Neural cell (in vitro differentiated cells): ENCODE data around the gene PLA2G10. TPM values are rescaled to one million over a fixed set of nuclear protein-coding genes. Genes with fewer than 3 reads are reported as not detected.

Experiments
- H2AFZ ChIP-seq: fragments of 200-600, 300-800 bp; sonication (generic), shearing (Covaris generic); 2 replicates; pipeline ENCODE4 v1.6.0; 2014; ENCODE audit warnings: low read depth, mild to moderate bottlenecking, antibody characterized with exemption, low read length, moderate library complexity
- H3F3A ChIP-seq: fragments of 200-600 bp; shearing (Covaris generic); 2 replicates; pipeline ENCODE4 v1.6.1; 2016; ENCODE audit warnings: mild to moderate bottlenecking, moderate library complexity, mixed read lengths, antibody characterized with exemption, low read length; ENCODE audit not compliant: insufficient read depth, poor library complexity, severe bottlenecking
- H3K27ac ChIP-seq: fragments of 200-600, 300-800 bp; sonication (generic), shearing (Covaris generic); 2 replicates; pipeline ENCODE4 v1.5.1; 2014; ENCODE audit warnings: mild to moderate bottlenecking, low read length, moderate library complexity
- H3K27me3 ChIP-seq: fragments of 300-800, 200-600 bp; sonication (generic), shearing (Covaris generic); 2 replicates; pipeline ENCODE4 v1.6.0; 2014; ENCODE audit warnings: mild to moderate bottlenecking, low read depth, low read length, moderate library complexity; ENCODE audit not compliant: insufficient read depth
- H3K36me3 ChIP-seq: fragments of 300-800, 200-600 bp; sonication (generic), shearing (Covaris generic); 2 replicates; pipeline ENCODE4 v1.5.1; 2014; ENCODE audit warnings: mild to moderate bottlenecking, antibody characterized with exemption, low read length, moderate library complexity; ENCODE audit not compliant: insufficient read depth
- H3K4me2 ChIP-seq: fragments of 300-800, 200-600 bp; sonication (generic), shearing (Covaris generic); 2 replicates; pipeline ENCODE4 v1.6.0; 2014; ENCODE audit warnings: mild to moderate bottlenecking, low read length
- H3K4me3 ChIP-seq: fragments of 300-800, 200-600 bp; sonication (generic), shearing (Covaris generic); 2 replicates; pipeline ENCODE4 v1.5.1; 2014; ENCODE audit warnings: mild to moderate bottlenecking, low read length, moderate library complexity
- H3K79me2 ChIP-seq: fragments of 200-600 bp; shearing (Covaris generic); replicated peaks from 2 replicates; pipeline ENCODE4 v1.6.0; 2014; ENCODE audit warnings: mild to moderate bottlenecking, low read length, moderate library complexity; ENCODE audit not compliant: insufficient read depth
- H3K9ac ChIP-seq: fragments of 300-800, 200-600 bp; sonication (generic), shearing (Covaris generic); 2 replicates; pipeline ENCODE4 v1.6.1; 2016; ENCODE audit warnings: mild to moderate bottlenecking, low read length, mixed read lengths
- H3K9me2 ChIP-seq: fragments of 200-600 bp; shearing (Covaris generic); 2 replicates; pipeline ENCODE4 v1.6.1; 2016; ENCODE audit warnings: mild to moderate bottlenecking, low read length, mixed read lengths; ENCODE audit not compliant: insufficient read depth
- H3K9me3 ChIP-seq: fragments of 200-600, 300-800 bp; sonication (generic), shearing (Covaris generic); 2 replicates; pipeline ENCODE4 v1.6.1; 2016; ENCODE audit warnings: mild to moderate bottlenecking, mixed run types, low read length, moderate library complexity, mixed read lengths
- H4K20me1 ChIP-seq: fragments of 200-600 bp; shearing (Covaris generic); 2 replicates; pipeline ENCODE4 v1.6.1; 2016; ENCODE audit warnings: mild to moderate bottlenecking, mixed run types; ENCODE audit not compliant: insufficient read depth
- CTCF ChIP-seq: fragments of 450-650 bp; IDR thresholded peaks from 2 replicates; pipeline ENCODE4 v1.5.1; 2014; ENCODE audit warnings: antibody characterized with exemption, mild to moderate bottlenecking, moderate library complexity; ENCODE audit not compliant: poor library complexity, severe bottlenecking
- EP300 ChIP-seq: fragments of 450-650 bp; conservative IDR thresholded peaks from 2 replicates; pipeline ENCODE4 v1.6.1; 2014; ENCODE audit warnings: antibody characterized with exemption, mild to moderate bottlenecking, moderate library complexity; ENCODE audit not compliant: poor library complexity, severe bottlenecking
- EZH2 ChIP-seq: fragments of 200-600, 300-800 bp; shearing (Covaris generic), sonication (generic); IDR thresholded peaks from 2 replicates; pipeline ENCODE4 v1.6.1; 2014; ENCODE audit warnings: antibody characterized with exemption, low read length, borderline replicate concordance, mild to moderate bottlenecking; ENCODE audit not compliant: insufficient read depth, poor library complexity, severe bottlenecking
- MXI1 ChIP-seq: fragments of 450-650 bp; conservative IDR thresholded peaks from 2 replicates; pipeline ENCODE4 v1.6.1; 2014; ENCODE audit warnings: antibody characterized with exemption, mild to moderate bottlenecking; ENCODE audit not compliant: poor library complexity, severe bottlenecking
- POLR2AphosphoS5 ChIP-seq: IDR thresholded peaks from 2 replicates; pipeline ENCODE4 v1.6.1; 2012
- RAD21 ChIP-seq: fragments of 450-650 bp; conservative IDR thresholded peaks from 2 replicates; pipeline ENCODE4 v1.6.1; 2014; ENCODE audit warnings: antibody characterized with exemption, mild to moderate bottlenecking, moderate library complexity
- REST ChIP-seq: IDR thresholded peaks from 2 replicates; pipeline ENCODE4 v1.6.1; 2012; ENCODE audit warnings: borderline replicate concordance
- SMC3 ChIP-seq: fragments of 450-650 bp; conservative IDR thresholded peaks from 2 replicates; pipeline ENCODE4 v1.6.1; 2014; ENCODE audit warnings: antibody characterized with exemption, mild to moderate bottlenecking, moderate library complexity; ENCODE audit not compliant: poor library complexity
- TAF1 ChIP-seq: IDR thresholded peaks from 2 replicates; pipeline ENCODE4 v1.6.1; 2012; ENCODE audit warnings: low read depth
- polyA plus RNA-seq: library from polyadenylated mRNA; depleted of rRNA; stranded (reverse); fragments of >200 nt; gene quantifications from 2 replicates; pipeline ENCODE4 v1.2.3, GENCODE V29; 2014

PLA2G10 gene
- polyA plus RNA-seq, 1 donor from 2014 or later, result not detected

GRCh38 chr16:14635395-14636165 is 58.5 kb downstream of the PLA2G10 start:
- no peak overlapping the region for H3K27ac ChIP-seq
- no peaks in the 10 kb centered on the region for H3K27me3 ChIP-seq
- H4K20me1 ChIP-seq, result no peaks in the 10 kb centered on the region
- peaks cover 4% of the 10 kb centered on the region for H3F3A ChIP-seq
- H3K4me3 ChIP-seq, result no peak overlapping the region
- H3K9me3 ChIP-seq, result no peaks in the 10 kb centered on the region
- H3K36me3 ChIP-seq, result no peaks in the 10 kb centered on the region
- H3K9me2 ChIP-seq, result no peaks in the 10 kb centered on the region
- no peak overlapping the region for H3K9ac ChIP-seq
- H2AFZ ChIP-seq, result no peak overlapping the region
- no peak overlapping the region for H3K4me2 ChIP-seq
- peaks cover 42% of the 10 kb centered on the region for H3K79me2 ChIP-seq
- TF ChIP-seq CTCF (no peak), MXI1 (no peak), SMC3 (no peak), REST (no peak), EZH2 (no peak), RAD21 (no peak), EP300 (no peak), TAF1 (no peak), POLR2AphosphoS5 (no peak)

- peak overlapping the region; percentile 94 for H3K9ac ChIP-seq
- no peak overlapping the region for H3K27ac ChIP-seq
- H4K20me1 ChIP-seq, result no peaks in the 10 kb centered on the region
- H2AFZ ChIP-seq, result no peak overlapping the region
- no peaks in the 10 kb centered on the region for H3K36me3 ChIP-seq
- H3K27me3 ChIP-seq, result no peaks in the 10 kb centered on the region
- H3F3A ChIP-seq, result peaks cover 4% of the 10 kb centered on the region
- no peaks in the 10 kb centered on the region for H3K9me2 ChIP-seq
- H3K4me3 ChIP-seq, result peak overlapping the region; percentile 97
- H3K79me2 ChIP-seq, result peaks cover 43% of the 10 kb centered on the region
- no peaks in the 10 kb centered on the region for H3K9me3 ChIP-seq
- no peak for TF ChIP-seq RAD21
- no peak for TF ChIP-seq EP300
- no peak for TF ChIP-seq EZH2
- TF ChIP-seq REST, result no peak
- TF ChIP-seq MXI1, result no peak
- TF ChIP-seq SMC3, result no peak
- TF ChIP-seq POLR2AphosphoS5, result no peak
- H3K4me2 ChIP-seq, result peak overlapping the region; percentile 31
Measured at GRCh38 chr16:14634389-14634725, 59.8 kb downstream of the PLA2G10 start.
